IgD-negative memory B cell (primary cell): Measurements from ENCODE around the gene STAP1. TPM values are rescaled to one million over a fixed set of nuclear protein-coding genes. Genes with fewer than 3 reads are reported as not detected.
"Not testable (repeated sequence)": the region's sequence is repeated elsewhere in the genome, so short reads cannot be mapped to it uniquely, and the experiment has no call there.

Experiments
- H3K27ac Mint-ChIP-seq, 3 donors: one replicate each; pipeline ENCODE4 v1.8.0; 2020 to 2022; ENCODE audit warnings: mild to moderate bottlenecking in 3 of 3, mixed read lengths in 3 of 3, moderate library complexity in 1 of 3
- H3K27me3 Mint-ChIP-seq: one replicate; pipeline ENCODE4 v1.8.0; 2021; ENCODE audit warnings: mixed read lengths
- H3K36me3 Mint-ChIP-seq: one replicate; pipeline ENCODE4 v1.8.0; 2020; ENCODE audit warnings: mild to moderate bottlenecking, mixed read lengths
- H3K4me1 Mint-ChIP-seq, 3 donors: one replicate each; pipeline ENCODE4 v1.8.0; 2020 to 2022; ENCODE audit warnings: mixed read lengths in 3 of 3, mild to moderate bottlenecking in 1 of 3
- H3K4me3 Mint-ChIP-seq, 4 donors: one replicate each; pipeline ENCODE4 v1.8.0; 2020 to 2022; ENCODE audit warnings: mild to moderate bottlenecking in 4 of 4, mixed read lengths in 4 of 4, moderate library complexity in 3 of 4
- H3K9me3 Mint-ChIP-seq, 3 donors: one replicate each; pipeline ENCODE4 v1.8.0; 2020 to 2021; ENCODE audit warnings: mixed read lengths in 3 of 3, mild to moderate bottlenecking in 1 of 3
- polyA plus RNA-seq: library from polyadenylated mRNA; unstranded; fragments of 300-500 nt; fragmentation: Illumina TruSeq; gene quantifications from one replicate; pipeline ENCODE4 v1.2.3, GENCODE V29; 2021

STAP1 gene
- polyA plus RNA-seq, 1 donor from 2014 or later, result 110 TPM

DNA sequence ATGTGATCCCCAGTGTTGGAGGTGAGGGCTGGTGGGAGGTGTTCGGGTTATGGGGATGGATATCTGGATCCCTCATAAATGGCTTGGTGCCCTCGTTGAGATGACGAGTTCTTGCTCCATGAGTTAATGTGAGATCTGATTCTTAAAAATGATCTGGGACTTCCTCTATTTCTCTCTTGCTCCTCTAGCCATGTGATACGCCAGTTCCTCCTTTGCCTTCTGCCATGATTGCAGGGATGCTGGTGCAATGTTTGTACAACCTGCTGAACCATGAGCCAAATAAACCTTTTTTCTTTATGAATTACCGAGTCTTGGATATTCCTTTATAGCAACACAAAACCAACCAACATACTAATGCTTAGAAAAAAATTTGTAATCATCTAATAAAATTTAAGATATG is 56.6 kb downstream of the STAP1 start:
- Mint-ChIP-seq H3K27me3 (no peaks in the 10 kb centered on the region), H3K36me3 (peaks cover 14% of the 10 kb centered on the region), H3K27ac (no peak overlapping the region)

DNA sequence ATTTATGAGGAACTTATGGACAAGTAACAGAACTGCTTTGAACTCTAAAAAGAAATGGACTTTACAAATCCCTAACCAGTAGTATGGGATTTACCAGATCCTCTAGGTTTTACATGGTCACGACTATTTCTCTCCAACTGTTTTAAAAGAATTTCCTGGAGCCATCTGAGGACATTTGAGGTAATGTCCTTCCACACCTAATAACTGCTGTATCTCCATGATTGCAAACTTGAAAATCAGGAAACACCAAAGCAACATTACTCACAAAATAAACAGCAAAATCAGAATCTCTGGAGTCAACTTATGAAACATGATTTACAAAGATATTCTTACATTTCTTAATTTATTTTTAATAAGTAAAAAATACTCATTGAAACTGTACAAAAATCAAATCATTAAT is 58.0 kb downstream of the STAP1 start:
- H3K36me3 Mint-ChIP-seq, result peaks cover 14% of the 10 kb centered on the region
- peaks cover 0 to 15% (median 4%) of the 10 kb centered on the region in 3 donors for H3K9me3 Mint-ChIP-seq
- no peaks in the 10 kb centered on the region for H3K27me3 Mint-ChIP-seq
- peaks cover 0 to 4% (median 1%) of the 10 kb centered on the region in 3 donors for H3K4me1 Mint-ChIP-seq
- H3K4me3 Mint-ChIP-seq, result no peak overlapping the region
- H3K27ac Mint-ChIP-seq, result no peak overlapping the region

More for the DNA sequence above, 56.6 kb downstream of the STAP1 start:
- H3K4me3 Mint-ChIP-seq, result no peak overlapping the region
- H3K9me3 Mint-ChIP-seq, result peaks cover 0 to 15% (median 4%) of the 10 kb centered on the region in 3 donors
- H3K4me1 Mint-ChIP-seq, result peaks cover 0 to 4% (median 1%) of the 10 kb centered on the region in 3 donors

DNA sequence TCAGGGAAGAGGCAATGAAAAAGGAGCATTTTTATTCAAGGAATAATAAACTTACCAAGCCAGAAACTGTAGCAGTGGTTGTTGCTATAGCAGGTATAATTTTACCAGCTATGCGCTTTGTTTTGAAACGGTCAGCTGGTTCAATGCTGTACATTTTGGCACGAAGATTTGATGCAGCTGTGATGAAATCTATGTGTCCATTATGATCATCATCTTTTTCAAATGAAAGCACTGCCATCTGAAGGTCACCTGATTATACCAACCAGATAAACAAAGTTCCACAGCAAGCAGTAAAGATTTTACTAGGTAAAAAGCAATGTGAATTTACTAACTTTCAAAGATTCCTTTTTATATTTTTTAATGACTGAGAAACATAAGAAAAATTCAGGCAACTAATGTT is 66.4 kb downstream of the STAP1 start:
- H3K36me3 Mint-ChIP-seq, result peaks cover 2% of the 10 kb centered on the region

DNA sequence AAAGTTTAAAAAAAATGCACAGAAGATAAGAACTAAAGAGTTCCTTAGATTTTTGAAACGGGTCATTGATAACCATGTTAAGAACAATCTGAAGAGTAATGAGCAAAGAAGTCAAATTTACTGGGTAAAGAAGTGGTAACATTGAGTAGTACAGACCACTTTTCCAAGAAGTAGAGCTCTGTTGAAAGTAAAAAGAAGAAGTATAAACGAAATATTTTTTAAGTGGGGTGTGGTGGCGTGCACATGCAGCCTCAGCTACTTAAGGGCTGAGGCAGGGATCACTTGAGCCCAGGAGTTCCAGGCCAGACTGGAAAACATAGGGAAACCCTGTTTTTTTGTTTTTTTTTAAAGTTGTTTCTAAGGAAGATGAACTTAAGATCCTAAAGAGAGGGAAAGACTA is 74.0 kb downstream of the STAP1 start:
- Mint-ChIP-seq H3K36me3 (peaks cover 6% of the 10 kb centered on the region), H3K4me3 (peak overlapping the region in 1 of 4 donors; percentile 79)

More for the DNA sequence above, 66.4 kb downstream of the STAP1 start:
- Mint-ChIP-seq H3K27ac (no peak overlapping the region), H3K4me1 (no peaks in the 10 kb centered on the region), H3K9me3 (no peaks in the 10 kb centered on the region), H3K4me3 (no peak overlapping the region), H3K27me3 (no peaks in the 10 kb centered on the region)

DNA sequence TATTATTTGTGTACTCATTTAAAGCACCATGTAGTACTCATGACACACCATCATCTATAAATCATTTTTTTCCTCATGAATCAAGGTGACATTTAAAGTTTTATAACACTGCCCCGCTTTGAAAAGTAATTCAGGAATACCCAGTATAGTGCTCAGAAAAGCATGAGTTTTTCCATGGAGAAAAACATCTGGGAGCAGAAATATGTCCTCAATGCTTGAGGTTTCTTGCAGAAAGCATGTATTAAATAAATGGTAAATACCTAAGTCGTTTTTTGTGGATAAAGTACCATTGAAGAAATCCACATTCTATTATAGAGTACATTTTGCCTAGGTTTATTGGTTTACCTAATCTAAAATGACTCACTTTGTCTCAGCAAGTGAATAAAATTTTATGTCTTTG is 76.2 kb downstream of the STAP1 start:
- Mint-ChIP-seq H3K4me3 (no peak overlapping the region), H3K27me3 (no peaks in the 10 kb centered on the region), H3K36me3 (peaks cover 8% of the 10 kb centered on the region)

More for the DNA sequence above, 74.0 kb downstream of the STAP1 start:
- Mint-ChIP-seq H3K4me1 (peaks cover 5 to 12% (median 12%) of the 10 kb centered on the region in 3 donors), H3K27me3 (no peaks in the 10 kb centered on the region), H3K9me3 (no peaks in the 10 kb centered on the region), H3K27ac (peak overlapping the region in 1 of 3 donors; percentile 48)

DNA sequence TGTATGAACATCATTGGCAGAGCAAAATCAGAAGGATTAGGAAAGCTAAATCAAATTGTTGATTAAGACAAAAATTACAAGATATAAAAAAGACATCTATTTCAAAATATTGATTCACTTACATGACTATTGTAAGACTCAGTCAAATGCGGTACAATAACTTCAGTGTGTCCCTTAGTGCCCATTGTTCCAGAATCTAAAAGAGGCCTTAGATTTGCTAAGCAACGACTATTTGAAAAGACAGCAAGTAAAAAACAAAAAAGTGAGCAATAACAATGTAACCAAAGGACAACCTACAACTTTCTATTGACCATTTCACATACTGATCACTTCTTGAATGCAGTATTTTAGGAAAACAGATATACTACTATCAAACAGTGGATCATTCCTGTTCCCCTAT is 76.8 kb downstream of the STAP1 start:
- H3K36me3 Mint-ChIP-seq, result peaks cover 11% of the 10 kb centered on the region

More for the DNA sequence above, 76.2 kb downstream of the STAP1 start:
- Mint-ChIP-seq H3K27ac (no peak overlapping the region), H3K9me3 (peaks cover 0 to 1% (median 0%) of the 10 kb centered on the region in 3 donors), H3K4me1 (peaks cover 5 to 13% (median 12%) of the 10 kb centered on the region in 3 donors)

DNA sequence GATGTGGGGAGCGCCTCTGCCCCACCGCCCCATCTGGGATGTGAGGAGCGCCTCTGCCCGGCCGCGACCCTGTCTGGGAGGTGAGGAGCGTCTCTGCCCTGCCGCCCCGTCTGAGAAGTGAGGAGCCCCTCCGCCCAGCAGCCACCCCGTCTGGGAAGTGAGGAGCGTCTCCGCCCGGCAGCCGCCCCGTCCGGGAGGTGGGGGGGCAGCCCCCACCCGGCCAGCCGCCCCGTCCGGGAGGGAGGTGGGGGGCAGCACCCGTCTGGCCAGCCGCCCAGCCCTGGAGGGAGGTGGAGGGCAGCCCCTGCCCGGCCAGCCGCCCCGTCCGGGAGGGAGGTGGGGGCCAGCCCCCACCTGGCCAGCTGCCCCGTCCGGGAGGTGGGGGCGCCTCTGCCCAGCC is 78.5 kb downstream of the STAP1 start:
- peaks cover 5 to 13% (median 12%) of the 10 kb centered on the region in 3 donors for H3K4me1 Mint-ChIP-seq
- H3K4me3 Mint-ChIP-seq, H3K9me3 Mint-ChIP-seq, H3K27ac Mint-ChIP-seq, H3K27me3 Mint-ChIP-seq: not testable (repeated sequence)
- H3K36me3 Mint-ChIP-seq, result peaks cover 14% of the 10 kb centered on the region

More for the DNA sequence above, 76.8 kb downstream of the STAP1 start:
- Mint-ChIP-seq H3K27me3 (no peaks in the 10 kb centered on the region), H3K27ac (no peak overlapping the region), H3K4me1 (peaks cover 5 to 13% (median 12%) of the 10 kb centered on the region in 3 donors), H3K4me3 (no peak overlapping the region), H3K9me3 (peaks cover 0 to 1% (median 0%) of the 10 kb centered on the region in 3 donors)

DNA sequence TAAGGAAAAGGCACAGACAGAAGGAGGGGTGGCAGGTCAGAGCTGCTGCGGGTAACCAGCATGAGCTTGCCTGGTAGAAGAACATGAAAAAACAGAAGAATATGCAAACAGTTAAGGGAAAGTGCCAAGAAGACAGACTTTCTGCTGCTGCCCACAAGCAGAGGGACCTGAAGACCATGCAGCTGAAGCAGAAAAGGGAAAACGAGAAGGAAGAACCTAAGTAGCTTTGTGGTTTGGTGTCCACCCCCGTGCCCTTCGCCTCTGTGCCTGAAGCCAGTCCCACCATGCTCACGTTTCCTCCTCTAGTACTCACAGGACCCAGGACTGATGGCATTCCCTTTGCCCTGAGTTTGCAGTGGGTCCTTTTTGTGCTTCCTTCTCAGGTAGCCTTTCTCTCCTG is 79.6 kb downstream of the STAP1 start:
- peaks cover 0 to 7% (median 2%) of the 10 kb centered on the region in 3 donors for H3K4me1 Mint-ChIP-seq
- no peak overlapping the region for H3K4me3 Mint-ChIP-seq
- peak overlapping the region in 1 of 3 donors; percentile 59 for H3K27ac Mint-ChIP-seq
- H3K27me3 Mint-ChIP-seq, result no peaks in the 10 kb centered on the region
- peaks cover 13% of the 10 kb centered on the region for H3K36me3 Mint-ChIP-seq
- peaks cover 0 to 1% (median 0%) of the 10 kb centered on the region in 3 donors for H3K9me3 Mint-ChIP-seq

DNA sequence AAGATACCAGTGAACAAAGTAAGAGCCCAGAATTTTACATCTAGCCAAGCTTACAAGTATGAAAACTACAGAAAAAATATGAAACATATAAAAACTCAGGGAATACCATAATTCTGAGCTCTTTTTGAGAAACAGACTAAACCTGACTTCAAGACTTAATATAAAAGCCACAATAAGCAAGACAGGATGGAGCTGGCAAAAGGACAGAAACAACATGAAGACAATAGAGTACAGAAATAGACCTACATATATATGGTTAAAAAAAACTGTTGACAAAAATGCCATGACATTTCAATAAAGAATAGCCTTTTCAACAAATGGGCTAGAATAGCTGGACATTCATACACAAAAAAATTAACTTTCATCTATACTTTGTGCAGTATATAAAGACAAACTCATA is 93.0 kb downstream of the STAP1 start:
- H3K36me3 Mint-ChIP-seq, result peaks cover 12% of the 10 kb centered on the region
- peaks cover 0 to 2% (median 2%) of the 10 kb centered on the region in 3 donors for H3K9me3 Mint-ChIP-seq
- H3K27me3 Mint-ChIP-seq, result no peaks in the 10 kb centered on the region
- peak overlapping the region in 1 of 3 donors; percentile 22 for H3K27ac Mint-ChIP-seq
- H3K4me3 Mint-ChIP-seq, result no peak overlapping the region
- H3K4me1 Mint-ChIP-seq, result peaks cover 2 to 7% (median 6%) of the 10 kb centered on the region in 3 donors

Other genes starting within 250 kb of the STAP1 start
- 18.7 TPM for gene CENPC, start 13.2 kb upstream of the STAP1 start, polyA plus RNA-seq
- gene UBA6, start 142.4 kb downstream of the STAP1 start, polyA plus RNA-seq, result 29.3 TPM
- gene GNRHR, start 195.7 kb downstream of the STAP1 start, polyA plus RNA-seq, result not detected